Thyroid gland (tissue), 4 donors: ENCODE measurements around the gene ZNF630. TPM values are rescaled to one million over a fixed set of nuclear protein-coding genes. Genes with fewer than 3 reads are reported as not detected.
"Not testable (repeated sequence)": the region's sequence is repeated elsewhere in the genome, so short reads cannot be mapped to it uniquely, and the experiment has no call there.

Experiments
- DNase-seq, 2 donors: peaks; one replicate each; pipeline ENCODE4 v3.0.0-alpha.2; 2019
- H3K27ac ChIP-seq, 3 donors: fragments of 200-600 bp; sonication (generic); 1 replicate in 2 of 3; 2 replicates in 1 of 3; pipeline ENCODE4 v1.5.1; 2016 to 2019; ENCODE audit warnings: mild to moderate bottlenecking in 1 of 3, moderate library complexity in 1 of 3
- H3K27me3 ChIP-seq: fragments of 200-600 bp; sonication (generic); one replicate; pipeline ENCODE4 v1.5.1; 2019
- H3K36me3 ChIP-seq, 2 donors: fragments of 200-600 bp; sonication (generic); one replicate each; pipeline ENCODE4 v1.5.1; 2016 to 2019
- H3K4me1 ChIP-seq, 2 donors: fragments of 200-600 bp; sonication (generic); one replicate each; pipeline ENCODE4 v1.5.1; 2017 to 2019
- H3K4me3 ChIP-seq, 3 donors: fragments of 200-600 bp; sonication (generic); replicated peaks in 1 of 3; 1 replicate in 2 of 3; 2 replicates in 1 of 3; pipeline ENCODE4 v1.5.1; 2016; ENCODE audit warnings: mild to moderate bottlenecking in 1 of 3
- H3K9me3 ChIP-seq: fragments of 200-600 bp; sonication (generic); one replicate; pipeline ENCODE4 v1.5.1; 2017
- CTCF ChIP-seq, 6 experiments: fragments of 200-600 bp in 3 of 6; fragments of 450-650 bp in 3 of 6; sonication (generic) in 3 of 6; IDR thresholded peaks; one replicate each; pipeline ENCODE4 v1.5.1; 2016 to 2019; ENCODE audit warnings: antibody characterized with exemption in 6 of 6, mild to moderate bottlenecking in 2 of 6, inconsistent platforms in 1 of 6, moderate library complexity in 1 of 6
- POLR2A ChIP-seq, 2 donors: fragments of 450-650 bp; IDR thresholded peaks; one replicate each; pipeline ENCODE4 v1.6.1; 2017; ENCODE audit warnings: antibody characterized with exemption in 2 of 2, mild to moderate bottlenecking in 2 of 2, moderate library complexity in 1 of 2
- WGBS, 2 donors: methylation state at CpG; one replicate each; pipeline ENCODE4 v1.1.5; 2017; 5-methylcytosine and 5-hydroxymethylcytosine counted together
- intact Hi-C: fragments of 100-400 bp; cut with DNase I; formaldehyde crosslinking; loops from one replicate; pipeline ENCODE4 v1.15.1; 2023
- total RNA-seq, 4 donors: library from RNA; depleted of rRNA; stranded (reverse); fragments of >200 nt; gene quantifications; one replicate each; pipeline ENCODE4 v1.2.3, GENCODE V29; 2016

ZNF630 gene
- total RNA-seq, 4 donors from 2014 or later: 2.6 to 6.4 (median 6.0) TPM

- DNase-seq: no peak
- Histone ChIP-seq H3K27ac (no peak overlapping the region), H3K9me3 (no peaks in the 10 kb centered on the region), H3K4me1 (no peaks in the 10 kb centered on the region), H3K27me3 (no peaks in the 10 kb centered on the region), H3K4me3 (no peak overlapping the region), H3K36me3 (no peaks in the 10 kb centered on the region)
- intact Hi-C loops: no loop called here
- 83 to 93% methylated on average over 2 to 3 of the region's 10 CpGs for WGBS, 2 donors
- TF ChIP-seq CTCF (IDR thresholded peaks at IDR 0.05): no peak
- TF ChIP-seq POLR2A (IDR thresholded peaks at IDR 0.05): no peak
Observed at GRCh38 chrX:48030237-48030636, 41.2 kb downstream of the ZNF630 start.

GRCh38 chrX:48028091-48028490, 43.3 kb downstream of the ZNF630 start:
- H3K27me3 ChIP-seq: no peaks in the 10 kb centered on the region
- DNase-seq: no peak
- no peaks in the 10 kb centered on the region for H3K9me3 ChIP-seq
- H3K36me3 ChIP-seq: no peaks in the 10 kb centered on the region
- TF ChIP-seq CTCF (IDR thresholded peaks at IDR 0.05): no peak
- no peak for TF ChIP-seq POLR2A (IDR thresholded peaks at IDR 0.05)
- H3K4me3 ChIP-seq: no peak overlapping the region
- no peak overlapping the region for H3K27ac ChIP-seq
- intact Hi-C loops: loop anchor here (5.0 to 10.0 kb wide), 2 partner anchors 56 to 193 kb away; partner anchors contain the start of gene ZNF81
- no peaks in the 10 kb centered on the region for H3K4me1 ChIP-seq
- 96% methylated on average over 5 of the region's 8 CpGs; no CpG with 5 or more reads in 1 of the 2 donors for WGBS, 2 donors

GRCh38 chrX:48027545-48027944, 43.9 kb downstream of the ZNF630 start:
- not testable (repeated sequence) for DNase-seq, H3K27me3 ChIP-seq, H3K9me3 ChIP-seq, H3K36me3 ChIP-seq, H3K27ac ChIP-seq, H3K4me3 ChIP-seq, H3K4me1 ChIP-seq
- 52 to 72% methylated on average over 2 to 3 of the region's 4 CpGs for WGBS, 2 donors
- intact Hi-C loops: loop anchor here (5.0 to 10.0 kb wide), 2 partner anchors 55 to 193 kb away; partner anchors contain the start of gene ZNF81

- Histone ChIP-seq H3K4me1 (no peaks in the 10 kb centered on the region), H3K9me3 (no peaks in the 10 kb centered on the region), H3K36me3 (no peaks in the 10 kb centered on the region), H3K27me3 (no peaks in the 10 kb centered on the region), H3K27ac (no peak overlapping the region), H3K4me3 (no peak overlapping the region)
- DNase-seq: peak; percentile 34 to 42
- 4 to 5% methylated on average over 4 to 7 of the region's 7 CpGs for WGBS, 2 donors
- intact Hi-C loops: loop anchor here (5.0 to 10.0 kb wide), 2 partner anchors 53 to 191 kb away; partner anchors contain the start of gene ZNF81
- TF ChIP-seq CTCF (IDR thresholded peaks at IDR 0.05) (peak; percentile 29 to 57 (median 52)), POLR2A (IDR thresholded peaks at IDR 0.05) (no peak)
Observed at GRCh38 chrX:48025561-48025960, 45.9 kb downstream of the ZNF630 start.

- Histone ChIP-seq H3K27ac (no peak overlapping the region), H3K4me1 (no peaks in the 10 kb centered on the region), H3K9me3 (no peaks in the 10 kb centered on the region), H3K27me3 (no peaks in the 10 kb centered on the region), H3K4me3 (no peak overlapping the region), H3K36me3 (no peaks in the 10 kb centered on the region)
- TF ChIP-seq CTCF (IDR thresholded peaks at IDR 0.05): no peak
- no peak for TF ChIP-seq POLR2A (IDR thresholded peaks at IDR 0.05)
- 96 to 97% methylated on average over 3 of the region's 3 CpGs for WGBS, 2 donors
- intact Hi-C loops: loop anchor here (10.0 kb wide), 1 partner anchor 188 kb away; the partner anchor contains the start of gene ZNF81
- no peak for DNase-seq
Observed at GRCh38 chrX:48022738-48023137, 48.7 kb downstream of the ZNF630 start.
